ENCODE measurements around the gene COX4I2.

- TF ChIP-seq CTCF (IDR thresholded peaks at IDR 0.05; ENCODE audit: low read depth, low read length, poor library complexity, severe bottlenecking) (no peak), EZH2phosphoT487 (IDR thresholded peaks at IDR 0.05; ENCODE audit: borderline replicate concordance, low read length) (no peak; the same call in 1 of the 2 replicates)
Measured at GRCh38 chr20:31608251-31608945, 29.3 kb upstream of the COX4I2 start.
